Measurements from ENCODE around the gene TBX4.

GRCh38 chr17:61410141-61411010 lies 41.8 kb upstream of the TBX4 start:
- TF ChIP-seq POLR2AphosphoS5 (IDR thresholded peaks at IDR 0.05) (peak in 1 of 3 donors; percentile 6), CTCF (IDR thresholded peaks at IDR 0.05) (peak in 1 of 3 donors; percentile 37)

Measured in breast epithelium (tissue), 3 donors.